Epithelial cell of prostate (primary cell): ENCODE results near the gene PMIS2.
A peak's percentile ranks its signal among the peaks of the same experiment; 100 is the strongest.

ENCODE experiments used
- DNase-seq: peaks from one replicate; pipeline ENCODE4 v3.0.0-alpha.2; 2011; ENCODE audit warnings: low read depth, low spot score
- H3K27ac ChIP-seq: fragments of 450-650 bp; 2 replicates; pipeline ENCODE4 v1.5.1; 2017; ENCODE audit warnings: mild to moderate bottlenecking

The PMIS2 gene

DNA sequence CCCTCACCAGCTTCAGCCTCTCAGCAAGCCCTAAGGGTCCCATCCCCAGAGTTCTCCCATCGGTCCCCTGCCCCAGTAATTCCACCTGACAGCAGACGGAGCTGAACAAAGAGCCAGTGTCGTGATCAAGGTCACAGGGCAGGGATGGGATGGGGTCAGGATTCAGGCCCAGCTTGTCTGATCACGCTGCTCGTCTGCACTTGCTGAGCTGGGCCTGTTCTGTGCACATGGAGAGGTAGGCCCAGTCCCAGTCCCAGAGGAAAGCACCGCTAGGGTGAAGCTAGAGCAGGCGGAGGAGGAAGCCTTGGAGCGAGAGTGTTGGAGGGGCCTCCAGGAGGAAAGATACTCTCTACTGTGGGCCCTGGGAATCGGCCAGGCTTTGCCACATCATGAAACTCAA, 35.7 kb downstream of the PMIS2 start:
- H3K27ac ChIP-seq = no peak overlapping the region
- DNase-seq = no peak

- H3K27ac ChIP-seq = no peak overlapping the region
- no peak for DNase-seq
Observed at GRCh38 chr19:35622750-35623149, 36.8 kb downstream of the PMIS2 start.

GRCh38 chr19:35623327-35624010, 37.5 kb downstream of the PMIS2 start:
- DNase-seq = no peak
- no peak overlapping the region for H3K27ac ChIP-seq

DNA sequence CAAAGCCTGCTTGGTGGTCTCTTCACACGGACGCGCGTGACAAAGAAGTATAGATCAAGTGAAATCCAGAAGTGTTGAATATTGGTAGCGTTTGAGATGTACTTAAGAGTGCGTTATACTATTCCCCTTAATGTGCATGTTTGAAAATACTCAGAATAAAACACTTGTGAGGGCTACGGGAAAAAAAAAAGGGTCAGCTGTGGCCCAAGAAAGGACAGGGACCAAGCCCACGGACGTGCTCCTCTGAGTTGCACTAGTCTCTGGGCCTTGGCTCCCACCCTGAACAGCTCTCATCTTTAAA, 42.2 kb downstream of the PMIS2 start:
- H3K27ac ChIP-seq = peak overlapping the region; percentile 83
- no peak for DNase-seq

- DNase-seq = peak; percentile 91
- H3K27ac ChIP-seq = peak within 1 kb of the TSS; percentile 83
Observed at GRCh38 chr19:35628565-35629331, 42.8 kb downstream of the PMIS2 start, which contains the start of gene RBM42. Gene RBM42 (plus strand): TSS chr19:35629036. CDS start chr19:35629154, 118 bp downstream.

DNA sequence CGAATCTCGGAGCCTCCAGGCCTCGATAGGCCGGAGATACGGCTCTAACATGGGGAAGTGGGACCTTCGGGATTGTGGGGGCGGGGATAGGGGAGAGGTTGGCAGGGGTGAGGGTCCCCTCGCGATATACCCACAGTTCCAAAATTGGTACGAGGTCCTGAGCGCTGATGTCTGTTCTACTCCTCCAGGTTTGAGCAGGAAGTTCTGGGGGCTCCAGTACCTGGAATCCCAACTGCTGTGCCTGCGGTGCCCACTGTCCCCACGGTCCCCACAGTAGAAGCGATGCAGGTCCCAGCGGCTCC, 43.3 kb downstream of the PMIS2 start:
- peak overlapping the region; percentile 83 for H3K27ac ChIP-seq
- DNase-seq = no peak

DNA sequence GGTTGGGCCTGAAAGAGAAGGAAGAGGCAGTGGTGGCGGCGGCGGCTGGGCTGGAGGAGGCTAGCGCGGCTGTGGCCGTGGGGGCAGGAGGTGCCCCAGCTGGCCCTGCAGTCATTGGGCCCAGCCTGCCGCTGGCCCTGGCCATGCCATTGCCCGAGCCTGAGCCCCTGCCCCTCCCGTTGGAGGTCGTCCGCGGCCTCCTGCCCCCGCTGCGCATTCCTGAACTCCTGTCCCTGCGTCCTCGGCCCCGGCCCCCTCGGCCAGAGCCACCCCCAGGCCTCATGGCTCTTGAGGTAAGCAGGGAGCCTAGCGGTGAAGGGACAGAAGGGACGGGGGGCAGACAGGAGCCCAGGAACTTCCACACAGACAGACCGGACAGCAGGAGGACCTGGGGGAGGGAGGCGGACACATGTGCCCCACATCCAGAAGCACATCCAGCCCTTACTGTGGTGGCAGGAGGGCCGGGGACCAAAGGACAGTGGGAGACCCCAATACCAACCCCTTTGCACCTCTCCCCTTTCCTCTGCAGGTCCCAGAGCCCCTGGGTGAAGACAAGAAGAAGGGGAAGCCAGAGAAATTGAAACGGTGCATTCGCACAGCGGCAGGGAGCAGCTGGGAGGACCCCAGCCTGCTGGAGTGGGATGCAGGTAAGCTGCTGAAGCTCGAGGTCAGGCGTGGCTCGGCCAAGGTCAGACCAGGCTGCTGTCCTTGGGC, 47.9 kb downstream of the PMIS2 start:
- DNase-seq = no peak
- no peak overlapping the region for H3K27ac ChIP-seq

- no peak overlapping the region for H3K27ac ChIP-seq
- DNase-seq = no peak
Observed at GRCh38 chr19:35636651-35637050, 50.7 kb downstream of the PMIS2 start.
